NCI-H748 (cell line): ENCODE results near the gene PNMA8A.
"Not testable (repeated sequence)": the region's sequence is repeated elsewhere in the genome, so short reads cannot be mapped to it uniquely, and the experiment has no call there.

Experiments used
- DNase-seq: peaks from one replicate; lab custom pipeline; 2025; ENCODE audit not compliant: unreplicated experiment; lab: John Stamatoyannopoulos, UW

PNMA8A gene, protein sequence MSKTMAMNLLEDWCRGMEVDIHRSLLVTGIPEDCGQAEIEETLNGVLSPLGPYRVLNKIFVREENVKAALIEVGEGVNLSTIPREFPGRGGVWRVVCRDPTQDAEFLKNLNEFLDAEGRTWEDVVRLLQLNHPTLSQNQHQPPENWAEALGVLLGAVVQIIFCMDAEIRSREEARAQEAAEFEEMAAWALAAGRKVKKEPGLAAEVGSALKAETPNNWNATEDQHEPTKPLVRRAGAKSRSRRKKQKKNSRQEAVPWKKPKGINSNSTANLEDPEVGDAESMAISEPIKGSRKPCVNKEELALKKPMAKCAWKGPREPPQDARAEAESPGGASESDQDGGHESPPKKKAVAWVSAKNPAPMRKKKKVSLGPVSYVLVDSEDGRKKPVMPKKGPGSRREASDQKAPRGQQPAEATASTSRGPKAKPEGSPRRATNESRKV

DNA sequence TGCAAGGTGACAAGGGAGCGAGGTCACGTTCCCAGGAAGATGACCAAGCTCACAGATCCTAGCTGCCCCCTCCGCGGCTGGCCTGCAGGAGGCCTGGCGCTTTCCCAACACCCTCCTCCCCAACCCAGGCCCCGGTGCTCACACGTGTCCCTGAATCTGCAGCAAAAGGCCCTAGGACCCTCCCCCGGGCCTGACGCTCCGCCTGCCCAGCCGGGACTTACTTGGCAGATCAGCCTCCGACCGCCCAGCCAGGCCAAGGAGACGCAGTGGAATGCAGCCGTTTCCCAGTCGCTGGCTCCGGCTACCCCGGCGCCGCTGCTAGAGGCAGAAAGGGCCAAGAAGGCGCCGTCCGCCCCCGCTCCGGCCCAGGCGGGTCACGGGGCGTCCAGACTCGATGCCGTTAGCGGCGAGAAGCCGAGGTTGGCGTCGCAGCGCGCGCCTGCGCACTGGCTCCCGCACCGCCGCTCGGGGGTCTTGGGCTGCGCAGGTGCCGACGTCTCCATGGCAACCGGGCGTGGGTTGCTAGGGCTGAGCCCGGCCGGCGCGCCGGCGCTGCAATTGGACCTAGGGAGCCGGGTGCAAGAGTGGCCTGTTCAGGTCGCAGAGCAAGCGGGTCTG lies at the start of gene PNMA8A:
TSS of gene PNMA8A (minus strand) at position 448 of the 618 bp plus-strand sequence. CDS start 528 bp downstream, outside the sequence.
- DNase-seq: peak; percentile 99

GRCh38 chr19:46520616-46521015 lies 49.3 kb upstream of the PNMA8A start:
- no peak for DNase-seq

DNA sequence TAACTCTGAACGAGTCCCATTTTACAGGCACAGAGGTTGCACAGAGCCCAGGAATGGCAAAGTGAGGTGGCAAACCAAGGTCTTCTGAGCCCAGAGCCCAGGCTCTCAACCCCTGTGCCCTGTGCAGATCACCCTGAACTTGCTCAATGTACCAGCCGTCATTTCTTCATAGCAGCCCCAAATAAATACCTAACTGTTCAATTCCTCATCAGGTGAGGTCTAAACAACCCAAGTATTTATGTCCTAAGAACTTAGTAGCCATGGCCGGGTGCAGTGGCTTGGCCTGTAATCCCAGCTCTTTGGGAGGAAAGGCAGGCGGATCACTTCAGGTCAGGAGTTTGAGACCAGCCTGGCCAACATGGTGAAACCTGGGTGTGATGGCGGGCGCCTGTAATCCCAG lies 46.1 kb upstream of the PNMA8A start:
- no peak for DNase-seq

- peak; percentile 44 for DNase-seq
Observed at GRCh38 chr19:46515879-46516350, 44.6 kb upstream of the PNMA8A start.

DNA sequence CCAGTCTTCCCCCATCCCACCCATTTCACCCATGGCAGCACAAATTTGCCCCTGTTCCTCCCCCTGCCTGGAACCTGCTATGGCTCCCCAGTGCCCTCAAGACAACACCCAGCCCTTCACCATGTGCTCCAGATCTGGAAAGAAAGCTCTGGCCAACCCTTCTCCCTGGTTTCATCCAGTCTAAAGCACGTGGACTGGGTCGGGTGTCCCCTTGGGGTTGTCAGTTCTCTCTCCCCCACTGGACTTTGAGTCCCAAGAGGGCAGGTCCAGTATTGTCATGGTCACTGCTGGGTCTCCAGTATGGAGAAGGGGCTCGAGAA lies 43.9 kb upstream of the PNMA8A start:
- no peak for DNase-seq

GRCh38 chr19:46514589-46515289 lies 43.4 kb upstream of the PNMA8A start:
- DNase-seq: no peak

DNA sequence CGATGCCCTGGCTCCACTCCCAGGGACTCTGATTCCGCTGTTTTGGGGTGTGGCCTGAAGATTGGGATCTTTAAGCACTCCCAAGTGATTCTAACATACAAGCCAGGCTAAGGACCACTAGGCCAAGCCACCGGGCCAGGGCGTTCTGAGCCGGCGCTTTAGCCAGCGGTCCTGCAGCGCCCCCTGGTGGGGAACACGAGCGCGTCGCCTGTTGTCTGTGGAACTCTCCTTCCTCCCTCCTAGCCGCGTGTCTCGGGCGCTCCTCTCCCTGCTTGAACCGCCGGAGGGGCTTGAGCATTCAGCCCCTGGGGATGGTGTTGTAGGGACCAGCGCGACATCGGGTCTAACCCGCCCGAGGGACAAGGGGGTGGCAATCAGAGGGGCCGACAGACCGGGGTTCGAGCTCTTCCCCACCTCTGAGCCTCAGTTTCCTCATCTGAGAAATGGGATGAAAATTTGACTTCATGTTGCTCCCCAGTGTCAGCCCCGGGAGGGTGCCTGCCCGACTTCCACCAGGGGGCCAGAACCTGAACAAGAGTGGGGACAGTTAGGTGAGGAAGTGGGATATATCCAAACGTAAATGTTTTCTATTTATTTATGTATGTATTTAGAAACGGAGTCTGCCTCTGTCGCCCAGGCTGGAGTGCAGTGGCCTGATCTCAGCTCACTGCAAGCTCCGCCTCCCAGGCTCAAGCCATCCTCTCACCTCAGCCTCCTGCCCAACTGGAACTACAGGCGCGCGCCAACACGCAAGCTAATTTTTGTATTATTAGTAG lies 42.3 kb upstream of the PNMA8A start:
- DNase-seq: peak; percentile 52

GRCh38 chr19:46511237-46511636 lies 39.9 kb upstream of the PNMA8A start:
- no peak for DNase-seq

DNA sequence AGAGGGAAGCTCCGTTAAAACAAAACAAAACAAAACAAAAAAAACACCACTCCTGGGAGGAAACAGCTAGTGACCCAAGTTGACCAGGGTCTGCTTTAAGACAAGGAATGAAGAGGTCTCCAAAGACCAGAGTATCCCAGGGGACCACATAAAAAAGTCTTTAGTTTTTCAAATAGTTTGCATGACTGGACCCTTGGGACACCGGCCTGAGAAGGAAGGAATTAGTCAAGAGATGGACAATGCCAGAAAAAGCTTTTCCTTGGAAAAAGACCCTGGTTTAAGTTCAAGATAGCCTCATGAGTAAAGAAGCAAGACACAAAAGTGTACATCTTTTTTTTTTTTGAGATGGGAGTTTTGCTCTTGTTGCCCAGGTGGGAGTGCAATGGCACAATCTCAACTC lies 36.8 kb upstream of the PNMA8A start:
- no peak for DNase-seq

DNA sequence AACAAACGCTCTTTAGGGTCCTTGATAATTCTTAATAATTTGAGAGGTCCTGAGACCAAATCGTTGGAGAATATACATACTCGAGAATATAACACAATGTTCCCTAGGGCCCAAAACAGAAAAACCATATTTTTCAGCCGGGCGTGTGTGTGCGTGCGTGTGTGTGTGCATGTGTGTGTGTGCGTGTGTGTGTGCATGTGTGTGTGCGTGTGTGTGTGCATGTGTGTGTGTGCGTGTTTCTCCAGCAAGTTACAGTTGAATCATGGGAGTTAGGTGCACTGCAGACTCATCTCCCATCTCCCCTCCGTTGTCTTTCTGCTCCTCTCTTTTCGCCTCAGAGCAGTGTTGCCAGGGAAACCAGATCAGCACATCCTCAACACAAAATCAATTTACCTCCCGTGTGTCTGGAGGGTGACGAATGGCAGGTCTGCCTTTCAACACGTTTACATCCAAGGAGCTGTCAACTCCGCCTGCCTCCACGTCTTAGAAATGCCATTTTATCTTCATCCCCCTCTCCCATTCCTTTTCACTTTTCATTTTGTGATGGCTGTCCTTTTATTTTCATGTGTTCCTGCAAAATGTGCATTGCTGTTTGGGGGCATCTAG lies 32.6 kb upstream of the PNMA8A start:
- DNase-seq: peak; percentile 74

DNA sequence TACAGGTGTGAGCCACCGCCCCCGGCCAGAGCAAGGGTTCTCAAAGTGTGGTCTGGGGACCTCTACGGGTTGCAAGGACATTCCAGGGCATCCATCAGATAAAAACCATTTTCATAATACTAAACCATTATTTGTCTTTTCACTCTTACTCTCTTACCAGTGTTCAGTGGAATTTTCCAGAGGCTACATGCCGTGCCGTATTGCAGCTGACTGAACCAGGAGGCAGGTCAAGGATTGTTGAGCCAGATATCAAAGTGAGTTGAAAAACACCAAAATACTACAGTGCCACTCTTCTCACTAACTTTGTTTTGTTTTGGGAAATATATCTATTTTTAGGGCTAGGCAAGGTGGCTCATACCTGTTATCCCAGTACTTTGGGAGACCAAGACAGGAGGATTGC lies 31.5 kb upstream of the PNMA8A start:
- DNase-seq: no peak

DNA sequence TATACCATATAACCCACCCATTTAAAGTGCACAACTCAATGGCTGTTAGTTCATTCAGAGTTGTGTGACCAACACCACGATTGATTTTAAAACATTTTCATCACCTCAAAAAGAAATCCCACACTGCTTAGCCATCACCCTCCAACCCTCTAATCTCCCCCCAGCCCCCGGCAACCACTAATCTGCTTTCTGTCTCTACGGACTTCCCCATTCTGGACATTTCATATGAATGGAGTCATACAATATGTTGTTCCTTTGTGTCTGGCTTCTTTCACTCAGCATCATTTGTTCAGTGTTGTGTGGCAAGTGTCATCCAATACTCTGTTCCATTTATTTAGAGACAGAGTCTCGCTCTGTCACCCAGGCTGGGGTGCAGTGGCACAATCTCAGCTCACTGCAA lies 28.3 kb upstream of the PNMA8A start:
- no peak for DNase-seq

GRCh38 chr19:46497773-46498172 lies 26.4 kb upstream of the PNMA8A start:
- no peak for DNase-seq

DNA sequence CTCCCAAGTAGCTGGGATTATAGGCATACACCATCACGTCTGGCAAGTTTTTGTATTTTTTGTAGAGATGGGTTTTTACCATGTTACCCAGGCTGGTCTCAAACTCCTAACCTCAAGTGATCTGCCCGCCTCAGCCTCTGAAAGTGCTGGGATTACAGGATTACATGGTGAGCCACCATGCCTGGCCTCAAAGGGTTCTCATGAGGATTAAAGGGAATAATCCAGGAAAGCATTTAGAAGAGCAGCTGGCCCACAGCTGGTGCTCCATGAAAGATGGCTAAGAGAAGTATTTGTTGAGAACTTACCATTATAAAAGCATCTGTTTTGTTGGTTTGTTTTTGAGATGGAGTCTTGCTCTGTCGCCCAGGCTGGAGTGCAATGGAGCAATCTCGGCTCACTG lies 25.5 kb upstream of the PNMA8A start:
- DNase-seq: not testable (repeated sequence)

DNA sequence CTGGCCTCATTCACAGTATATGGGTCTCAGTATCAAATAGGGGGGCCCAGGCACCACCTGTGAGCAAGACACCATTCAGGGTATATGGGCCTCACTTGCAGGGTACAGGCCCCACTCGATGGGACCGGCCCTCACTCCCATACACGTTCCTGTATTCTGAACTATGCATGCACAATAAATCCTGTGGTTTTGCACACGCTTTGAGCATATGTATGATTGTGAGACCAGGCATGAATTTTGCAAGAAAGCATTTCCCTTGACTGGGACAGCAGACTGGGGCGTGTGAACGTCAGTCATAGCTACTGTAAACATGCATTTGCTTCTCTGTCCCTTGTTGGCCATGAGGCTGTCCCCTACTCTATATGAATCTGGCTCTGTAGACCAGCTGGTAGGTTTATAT lies 24.9 kb upstream of the PNMA8A start:
- DNase-seq: no peak

- DNase-seq: peak; percentile 98
Observed at GRCh38 chr19:46495786-46496099, 24.4 kb upstream of the PNMA8A start, which contains the start of gene PNMA8B. Gene PNMA8B, minus strand, starts transcription at chr19:46495867. Its CDS starts 402 bp downstream, at chr19:46495465.

DNA sequence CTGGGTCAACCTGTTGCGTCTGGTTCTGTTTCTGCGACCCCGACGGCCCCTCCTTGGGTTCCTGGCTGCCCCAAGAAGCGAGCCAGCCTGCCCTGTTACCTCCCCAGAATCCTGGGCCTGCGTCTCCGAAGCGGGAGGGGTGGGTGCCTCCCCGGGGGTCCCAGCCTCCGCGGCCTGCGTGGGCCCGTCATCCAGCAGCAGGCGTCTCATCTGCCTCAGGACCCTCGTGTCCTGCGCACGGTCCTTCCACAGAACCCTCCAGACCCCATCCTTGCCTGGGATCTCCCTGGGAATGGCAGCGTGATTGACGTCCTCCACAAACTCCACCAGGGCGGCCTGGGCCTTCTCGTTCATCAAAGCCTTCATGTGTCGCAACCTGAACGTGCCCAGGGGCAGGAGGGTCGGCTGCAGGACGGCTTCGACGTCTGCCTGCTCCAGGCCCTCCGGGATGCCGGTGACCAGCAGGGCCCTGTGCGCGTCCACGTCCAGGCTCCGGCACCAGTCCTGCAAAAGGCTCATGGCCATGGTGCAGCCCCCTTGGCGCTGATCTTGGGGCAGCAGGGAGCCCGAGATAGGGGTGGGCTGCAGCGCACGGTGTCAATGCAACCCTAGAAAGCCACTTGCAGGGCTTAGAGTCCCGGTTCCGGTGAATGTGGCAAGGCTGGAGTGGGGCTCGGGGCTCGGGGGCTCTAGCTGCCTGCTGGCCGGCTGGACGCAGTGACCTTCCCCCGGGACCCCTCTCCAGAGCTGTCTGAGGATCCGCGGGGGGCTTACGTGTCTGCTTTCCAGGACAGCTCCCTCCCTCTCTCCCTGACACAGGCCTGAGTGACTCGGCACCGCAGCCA lies 23.8 kb upstream of the PNMA8A start:
- no peak for DNase-seq

DNA sequence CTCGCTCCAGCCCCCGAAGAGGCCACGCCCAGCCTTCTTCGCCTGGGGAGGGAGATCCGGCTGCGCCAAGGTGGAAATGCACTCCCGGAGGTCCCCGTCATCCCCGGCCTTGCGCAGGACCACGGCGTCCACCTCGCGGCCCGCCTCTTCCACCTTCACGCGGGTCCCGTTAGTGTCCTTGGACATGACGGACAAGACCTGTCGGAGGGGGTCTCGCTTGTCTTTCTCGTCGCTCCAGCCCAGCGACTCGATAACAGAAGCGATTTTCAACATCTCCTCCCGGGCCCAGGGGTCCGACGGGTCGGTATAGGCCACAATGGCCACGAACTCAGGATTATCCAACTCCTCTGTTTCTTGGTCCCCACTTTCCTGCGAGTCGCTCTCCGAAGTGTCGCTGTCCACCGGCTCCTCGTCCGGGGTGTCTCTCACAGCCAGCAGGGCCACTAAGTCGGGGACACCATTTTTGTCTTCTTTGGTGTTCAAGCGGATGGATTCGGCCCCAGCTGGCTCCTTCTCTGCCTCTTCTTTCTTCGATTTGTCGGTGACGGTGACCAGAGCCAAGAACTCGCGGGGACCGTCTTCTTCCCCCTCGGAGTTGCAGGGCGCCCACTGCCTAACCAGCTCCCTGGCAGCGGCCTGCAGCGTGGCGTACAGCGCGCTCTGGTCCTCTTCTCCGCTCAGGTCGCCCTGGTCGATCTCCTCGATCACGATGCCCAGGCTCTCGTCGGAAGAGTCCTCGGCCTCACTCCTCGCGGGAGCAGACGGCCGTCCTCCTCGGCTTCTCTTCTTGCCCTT lies 23.0 kb upstream of the PNMA8A start:
- no peak for DNase-seq
